ENCODE results near the gene VSTM2L.

The VSTM2L gene

GRCh38 chr20:37919389-37920040 is 16.6 kb downstream of the VSTM2L start:
- DNase-seq (ENCODE audit: low read depth), result no peak

- DNase-seq (ENCODE audit: low read depth), result no peak
Observed at GRCh38 chr20:37920270-37920669, 17.3 kb downstream of the VSTM2L start.

- no peak for DNase-seq (ENCODE audit: low read depth)
Observed at GRCh38 chr20:37920679-37921322, 17.9 kb downstream of the VSTM2L start.

GRCh38 chr20:37921341-37921929 is 18.5 kb downstream of the VSTM2L start:
- no peak for DNase-seq (ENCODE audit: low read depth)

- DNase-seq (ENCODE audit: low read depth), result no peak
Observed at GRCh38 chr20:37922016-37922415, 19.1 kb downstream of the VSTM2L start.

GRCh38 chr20:37925265-37926165 is 22.6 kb downstream of the VSTM2L start:
- no peak for DNase-seq (ENCODE audit: low read depth)

- no peak for DNase-seq (ENCODE audit: low read depth)
Observed at GRCh38 chr20:37926612-37927011, 23.7 kb downstream of the VSTM2L start.

GRCh38 chr20:37927410-37928095 is 24.6 kb downstream of the VSTM2L start:
- no peak for DNase-seq (ENCODE audit: low read depth)

- DNase-seq (ENCODE audit: low read depth), result no peak
Observed at GRCh38 chr20:37928996-37929682, 26.2 kb downstream of the VSTM2L start.

- no peak for DNase-seq (ENCODE audit: low read depth)
Observed at GRCh38 chr20:37929683-37930014, 26.7 kb downstream of the VSTM2L start.

GRCh38 chr20:37931153-37931922 is 28.4 kb downstream of the VSTM2L start:
- no peak for DNase-seq (ENCODE audit: low read depth)

GRCh38 chr20:37932074-37932473 is 29.1 kb downstream of the VSTM2L start:
- no peak for DNase-seq (ENCODE audit: low read depth)

- no peak for DNase-seq (ENCODE audit: low read depth)
Observed at GRCh38 chr20:37932919-37933318, 30.0 kb downstream of the VSTM2L start.

- DNase-seq (ENCODE audit: low read depth), result no peak
Observed at GRCh38 chr20:37933786-37934633, 31.1 kb downstream of the VSTM2L start.

GRCh38 chr20:37934634-37935375 is 31.9 kb downstream of the VSTM2L start:
- DNase-seq (ENCODE audit: low read depth), result no peak

- no peak for DNase-seq (ENCODE audit: low read depth)
Observed at GRCh38 chr20:37935435-37935834, 32.5 kb downstream of the VSTM2L start.

- no peak for DNase-seq (ENCODE audit: low read depth)
Observed at GRCh38 chr20:37936041-37936440, 33.1 kb downstream of the VSTM2L start.

GRCh38 chr20:37936451-37936850 is 33.5 kb downstream of the VSTM2L start:
- no peak for DNase-seq (ENCODE audit: low read depth)

GRCh38 chr20:37937686-37938085 is 34.8 kb downstream of the VSTM2L start:
- DNase-seq (ENCODE audit: low read depth), result no peak
